ENCODE results near the gene RTL10. TPM values are rescaled to one million over a fixed set of nuclear protein-coding genes. Genes with fewer than 3 reads are reported as not detected.

Gene RTL10
- total and polyA plus RNA-seq, 2 of the 8 experiments (the other 6 are each of a cell fraction or from before 2014, with no cell fraction given), result 11.5 to 18.8 TPM

DNA sequence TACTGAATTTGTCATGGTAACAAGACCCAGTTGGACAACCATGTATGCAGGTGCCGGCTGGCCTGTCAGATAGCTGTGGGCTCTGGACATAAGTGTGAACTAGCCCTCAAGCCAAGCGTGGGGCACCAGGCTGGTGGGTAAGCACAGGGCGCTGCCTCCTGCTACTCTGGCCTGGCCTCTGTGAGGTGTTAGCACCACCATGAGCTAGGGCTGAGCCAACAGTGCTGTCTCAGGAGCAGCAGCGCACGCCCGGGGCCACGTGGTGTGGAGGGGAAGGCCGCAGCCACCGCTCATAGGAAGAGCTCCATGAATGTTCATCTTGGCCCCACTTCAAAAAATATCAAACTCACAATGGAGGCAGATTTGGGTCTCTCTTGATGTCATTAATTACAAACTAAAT is 35.3 kb upstream of the RTL10 start:
- Histone ChIP-seq H4K8ac (ENCODE audit: extremely low read depth, insufficient read depth, low read length) (no peak overlapping the region), H4K20me1 (replicated peaks in 1 of 2; ENCODE audit: control insufficient read depth in 1 of 2, insufficient read depth in 2 of 2, low read length in 2 of 2) (no peaks in the 10 kb centered on the region), H3K9me3 (ENCODE audit: insufficient read depth in 2 of 2, low read depth in 1 of 2, low read length in 1 of 2) (no peaks in the 10 kb centered on the region), H3K36me3 (ENCODE audit: control insufficient read depth in 2 of 4, insufficient read depth in 4 of 4, low read length in 3 of 4) (no peaks in the 10 kb centered on the region), H3K4me2 (ENCODE audit: insufficient read depth in 1 of 2, low read depth in 2 of 2, low read length in 2 of 2) (no peak overlapping the region), H2BK12ac (ENCODE audit: low read depth, low read length) (peak overlapping the region; percentile 45; the same call in 1 of the 2 replicates), H2AK5ac (ENCODE audit: low read depth, low read length) (no peak overlapping the region), H3K23me2 (ENCODE audit: low read depth, low read length) (no peaks in the 10 kb centered on the region), H3K4ac (replicated peaks; ENCODE audit: insufficient read length, low read depth, low read length) (no peak overlapping the region), H3K27ac (ENCODE audit: low read depth, low read length) (no peak overlapping the region), H2AFZ (ENCODE audit: low read length) (no peak overlapping the region), H2BK20ac (ENCODE audit: low read length) (peak overlapping the region; percentile 92; the same call in 1 of the 2 replicates), H2BK5ac (ENCODE audit: low read depth, low read length) (peak overlapping the region; percentile 45; the same call in 1 of the 2 replicates), H4K5ac (ENCODE audit: insufficient read length, low read depth, low read length) (no peak overlapping the region), H3K56ac (replicated peaks; ENCODE audit: insufficient read length, low read depth, low read length) (no peak overlapping the region), H3K14ac (ENCODE audit: insufficient read length) (no peak overlapping the region), H3K27me3 (replicated peaks in 1 of 4; ENCODE audit: control insufficient read depth in 3 of 4, extremely low read depth in 1 of 4, insufficient read depth in 3 of 4, low read length in 3 of 4) (peaks cover 0 to 2% (median 0%) of the 10 kb centered on the region in 4 experiments; a peak in 4 of 7 replicates), H3K23ac (ENCODE audit: insufficient read length) (no peak overlapping the region), H3K4me1 (replicated peaks in 1 of 4; ENCODE audit: control insufficient read depth in 3 of 4, insufficient read depth in 4 of 4, low read length in 3 of 4) (peaks cover 7 to 20% (median 18%) of the 10 kb centered on the region in 4 experiments), H3K79me2 (ENCODE audit: control insufficient read depth in 1 of 2, insufficient read depth in 2 of 2, low read length in 2 of 2) (no peaks in the 10 kb centered on the region), H3K4me3 (ENCODE audit: extremely low read depth in 1 of 4, insufficient read depth in 2 of 4, low read depth in 3 of 4, low read length in 4 of 4) (no peak overlapping the region), H4K91ac (replicated peaks; ENCODE audit: insufficient read length, low read length) (peak overlapping the region; percentile 88), H2BK120ac (replicated peaks; ENCODE audit: low read depth, low read length) (peak overlapping the region; percentile 79), H3K79me1 (ENCODE audit: low read depth, low read length) (no peaks in the 10 kb centered on the region), H3K9ac (replicated peaks in 1 of 4; ENCODE audit: extremely low read depth in 1 of 4, low read depth in 3 of 4, low read length in 3 of 4) (no peak overlapping the region), H2BK15ac (ENCODE audit: low read length) (peak overlapping the region; percentile 96), H3K18ac (ENCODE audit: extremely low read depth, low read length) (no peak overlapping the region)
- POLR2A ChIA-PET (ENCODE audit: partially characterized antibody), result interaction anchor here (0.7 to 1.4 kb wide), 4 partner anchors 9 to 191 kb away, joined by 3 read pairs; no protein-coding TSS in a partner anchor
- no peak for TF ChIP-seq CEBPB (IDR thresholded peaks at IDR 0.05; ENCODE audit: low read depth, low read length)
- TF ChIP-seq SIN3A (conservative IDR thresholded peaks at IDR 0.05 in 1 of 2, IDR thresholded peaks at IDR 0.05 in 1 of 2; ENCODE audit: low read depth in 1 of 2, low read length in 2 of 2), result no peak
- TF ChIP-seq RFX5 (IDR thresholded peaks at IDR 0.05; ENCODE audit: borderline replicate concordance, low read depth, low read length), result no peak
- TF ChIP-seq SIX5 (IDR thresholded peaks at IDR 0.05; ENCODE audit: low read depth, low read length), result no peak
- DNase-seq (ENCODE audit: low read depth in 1 of 2, low spot score in 2 of 2) (no peak), FAIRE-seq (no peak)
- CTCF ChIA-PET (ENCODE audit: partially characterized antibody), result interaction anchor here (0.7 to 9.5 kb wide), 15 partner anchors 9 to 210 kb away, joined by 3 to 69 read pairs (median 5); no protein-coding TSS in a partner anchor
- 91% methylated on average over 9 of the region's 9 CpGs; no CpG with 5 or more reads in 1 of the 2 experiments for WGBS, 2 experiments (ENCODE audit: extremely low coverage in 1 of 2, insufficient coverage in 1 of 2, insufficient read length in 1 of 2, insufficient replicate concordance in 2 of 2, low coverage in 1 of 2, low lambda C conversion rate in 2 of 2, missing lambda C conversion rate in 1 of 2)
